RPMI8226 (cell line): ENCODE measurements around the gene CTSL.

Source experiments
- DNase-seq: peaks from one replicate; pipeline ENCODE4 v3.0.0-alpha.2; 2015

CTSL gene

GRCh38 chr9:87725900-87726709 is at the start of gene CTSL:
TSS of gene CTSL (plus strand) at chr9:87726119. CDS start at chr9:87727604, 1,485 bp downstream.
- no peak for DNase-seq

GRCh38 chr9:87676976-87677775 is 48.7 kb upstream of the CTSL start:
- no peak for DNase-seq

- no peak for DNase-seq
Observed at GRCh38 chr9:87677776-87678587, 47.9 kb upstream of the CTSL start.

GRCh38 chr9:87678650-87679355 is 47.1 kb upstream of the CTSL start:
- DNase-seq: peak; percentile 32

- no peak for DNase-seq
Observed at GRCh38 chr9:87681271-87682061, 44.5 kb upstream of the CTSL start.

- DNase-seq: no peak
Observed at GRCh38 chr9:87682085-87682484, 43.8 kb upstream of the CTSL start.

GRCh38 chr9:87682618-87683017 is 43.3 kb upstream of the CTSL start:
- no peak for DNase-seq

GRCh38 chr9:87683751-87684626 is 41.9 kb upstream of the CTSL start:
- no peak for DNase-seq

- DNase-seq: no peak
Observed at GRCh38 chr9:87684627-87685219, 41.2 kb upstream of the CTSL start.

- DNase-seq: no peak
Observed at GRCh38 chr9:87685441-87685840, 40.5 kb upstream of the CTSL start.

- DNase-seq: no peak
Observed at GRCh38 chr9:87685871-87686519, 39.9 kb upstream of the CTSL start.

- DNase-seq: no peak
Observed at GRCh38 chr9:87686520-87687090, 39.3 kb upstream of the CTSL start.

GRCh38 chr9:87687207-87687606 is 38.7 kb upstream of the CTSL start:
- no peak for DNase-seq

- no peak for DNase-seq
Observed at GRCh38 chr9:87694236-87694755, 31.6 kb upstream of the CTSL start.

GRCh38 chr9:87695523-87695922 is 30.4 kb upstream of the CTSL start:
- DNase-seq: no peak

- DNase-seq: no peak
Observed at GRCh38 chr9:87696641-87697040, 29.3 kb upstream of the CTSL start.

- no peak for DNase-seq
Observed at GRCh38 chr9:87698069-87698809, 27.7 kb upstream of the CTSL start.

GRCh38 chr9:87699835-87700234 is 26.1 kb upstream of the CTSL start:
- no peak for DNase-seq
